Activated T-cell treated with anti-CD3 and anti-CD28 coated beads for 48 hours (primary cell): Measurements from ENCODE around the gene RARRES2.
"Not testable (repeated sequence)": the region's sequence is repeated elsewhere in the genome, so short reads cannot be mapped to it uniquely, and the experiment has no call there.

Experiments
- DNase-seq: peaks from one replicate; pipeline ENCODE4 v3.0.0-alpha.2; 2020; ENCODE audit warnings: low read depth

RARRES2 gene

GRCh38 chr7:150317748-150318444 is 23.5 kb downstream of the RARRES2 start:
- DNase-seq: no peak

DNA sequence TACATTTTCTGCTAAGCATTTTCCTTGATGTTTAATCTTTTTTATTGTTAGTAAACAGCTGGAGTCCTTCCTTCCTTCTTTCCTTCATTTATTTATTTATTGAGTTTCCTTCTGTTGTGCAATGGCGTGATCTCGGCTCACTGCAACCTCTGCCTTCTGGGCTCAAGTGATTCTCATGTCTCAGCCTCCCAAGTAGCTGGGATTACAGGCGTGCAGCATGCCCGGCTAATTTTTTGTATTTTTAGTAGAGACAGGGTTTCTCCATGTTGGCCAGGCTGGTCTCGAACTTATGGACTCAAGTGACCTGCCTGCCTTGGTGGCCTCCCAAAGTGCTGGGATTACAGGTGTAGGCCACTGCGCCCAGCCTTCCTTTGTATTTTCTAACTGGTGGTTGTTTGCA is 24.4 kb downstream of the RARRES2 start:
- not testable (repeated sequence) for DNase-seq

DNA sequence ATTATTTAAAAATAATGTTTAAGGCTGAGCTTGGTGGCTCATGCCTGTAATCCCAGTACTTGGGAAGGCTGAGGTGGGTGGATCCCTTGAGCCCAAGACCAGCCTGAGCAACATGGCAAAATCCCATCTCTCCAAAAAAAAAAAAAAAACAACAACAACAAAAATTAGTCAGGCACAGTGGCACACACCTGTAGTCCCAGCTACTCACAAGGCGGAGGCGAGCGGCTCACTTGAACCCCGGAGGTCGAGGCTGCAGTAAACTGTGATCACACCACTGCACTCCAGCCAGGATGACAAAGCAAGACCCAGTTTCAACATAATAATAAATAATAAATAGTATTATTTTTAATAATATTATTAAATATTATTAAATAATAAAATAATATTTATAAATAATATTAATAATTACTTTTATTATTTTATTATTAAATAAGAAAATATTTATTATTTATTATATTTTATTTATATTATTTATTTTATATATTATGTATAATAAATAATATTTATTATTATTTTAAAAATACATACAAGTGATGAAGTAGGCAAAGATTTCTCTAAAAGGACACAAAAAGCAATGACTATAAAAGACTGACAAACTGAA is 26.7 kb downstream of the RARRES2 start:
- no peak for DNase-seq

DNA sequence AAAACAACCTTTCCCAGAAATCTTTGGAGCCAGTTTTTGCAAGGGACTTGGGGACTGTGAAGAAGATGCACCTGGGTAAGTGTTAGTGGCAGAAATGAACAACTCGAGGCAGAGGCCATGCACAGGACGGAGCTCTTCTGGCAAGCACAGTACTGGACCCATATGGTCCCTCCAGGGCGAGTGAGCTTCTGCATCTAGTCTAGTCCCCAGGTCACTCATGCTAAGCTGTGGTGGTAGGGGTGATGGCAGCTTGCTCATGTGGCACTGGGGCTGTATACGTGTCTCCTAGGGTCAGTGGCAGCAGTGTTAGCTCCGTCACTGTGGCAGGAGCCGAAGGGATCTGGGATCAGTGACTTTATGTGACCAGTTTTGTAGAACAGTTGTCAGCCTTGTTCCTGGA is 27.6 kb downstream of the RARRES2 start:
- DNase-seq: no peak

DNA sequence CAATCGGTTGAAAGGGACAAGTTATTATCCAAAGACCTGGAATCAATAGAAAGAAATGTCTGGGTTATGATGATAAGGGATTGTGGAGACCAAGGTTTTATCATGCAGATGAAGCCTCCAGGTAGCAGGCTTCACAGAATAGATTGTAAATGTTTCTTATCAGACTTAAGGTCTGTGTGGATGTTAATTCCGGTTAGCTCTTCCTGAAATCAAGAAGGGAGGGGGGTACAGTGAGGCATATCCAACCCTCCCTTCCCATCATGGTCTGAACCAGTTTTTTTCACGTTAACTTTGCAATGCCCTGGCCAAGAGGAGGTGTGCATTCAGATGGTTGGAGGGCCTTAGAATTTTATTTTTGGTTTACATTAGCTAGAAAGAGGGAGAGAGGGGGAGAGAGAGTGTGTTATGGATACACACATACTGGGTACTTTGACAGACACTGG is 28.0 kb downstream of the RARRES2 start:
- DNase-seq: no peak

- DNase-seq: not testable (repeated sequence)
Measured at GRCh38 chr7:150312649-150313366, 28.6 kb downstream of the RARRES2 start.

- no peak for DNase-seq
Measured at GRCh38 chr7:150311711-150312110, 29.7 kb downstream of the RARRES2 start.

DNA sequence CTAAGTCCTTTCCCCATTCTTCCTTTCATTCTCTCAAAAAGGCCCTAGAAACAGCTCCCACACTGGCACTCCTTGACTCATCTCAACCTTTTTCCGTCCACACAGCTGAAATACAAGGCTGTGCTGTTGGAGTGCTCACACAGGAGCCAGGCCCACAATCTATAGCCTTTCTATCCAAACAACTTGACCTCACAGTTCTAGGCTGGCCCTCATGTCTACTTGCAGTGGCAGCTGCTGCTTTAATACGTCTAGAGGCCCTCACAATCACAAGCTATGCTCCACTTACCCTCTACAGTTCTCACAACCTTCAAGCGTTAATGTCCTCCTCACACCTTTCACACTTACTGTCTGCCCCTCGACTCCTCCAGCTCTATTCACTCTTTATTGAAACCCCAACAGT is 30.3 kb downstream of the RARRES2 start:
- DNase-seq: no peak

GRCh38 chr7:150308575-150308974 is 32.9 kb downstream of the RARRES2 start:
- no peak for DNase-seq

GRCh38 chr7:150307904-150308303 is 33.5 kb downstream of the RARRES2 start:
- DNase-seq: no peak

DNA sequence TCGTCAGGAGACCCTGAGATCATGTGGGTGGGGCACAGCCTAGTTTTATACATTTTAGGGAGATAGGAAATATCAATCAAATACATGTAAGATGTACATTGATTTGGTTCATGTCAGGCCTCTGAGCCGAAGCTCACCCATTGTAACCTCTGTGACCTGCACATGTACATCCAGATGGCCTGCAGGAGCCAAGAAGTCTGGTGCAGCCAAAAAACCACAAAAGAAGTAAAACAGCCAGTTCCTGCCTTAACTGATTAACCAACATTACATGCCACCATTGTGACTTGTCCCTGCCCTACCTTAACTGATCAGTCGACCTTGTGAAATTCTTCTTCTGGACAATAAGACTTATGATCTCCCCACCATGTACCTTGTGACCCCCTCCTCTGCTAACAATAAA is 34.3 kb downstream of the RARRES2 start:
- no peak for DNase-seq

- not testable (repeated sequence) for DNase-seq
Measured at GRCh38 chr7:150306377-150306776, 35.1 kb downstream of the RARRES2 start.

GRCh38 chr7:150305903-150306284 is 35.5 kb downstream of the RARRES2 start:
- DNase-seq: not testable (repeated sequence)

GRCh38 chr7:150305259-150305902 is 36.0 kb downstream of the RARRES2 start:
- DNase-seq: not testable (repeated sequence)

DNA sequence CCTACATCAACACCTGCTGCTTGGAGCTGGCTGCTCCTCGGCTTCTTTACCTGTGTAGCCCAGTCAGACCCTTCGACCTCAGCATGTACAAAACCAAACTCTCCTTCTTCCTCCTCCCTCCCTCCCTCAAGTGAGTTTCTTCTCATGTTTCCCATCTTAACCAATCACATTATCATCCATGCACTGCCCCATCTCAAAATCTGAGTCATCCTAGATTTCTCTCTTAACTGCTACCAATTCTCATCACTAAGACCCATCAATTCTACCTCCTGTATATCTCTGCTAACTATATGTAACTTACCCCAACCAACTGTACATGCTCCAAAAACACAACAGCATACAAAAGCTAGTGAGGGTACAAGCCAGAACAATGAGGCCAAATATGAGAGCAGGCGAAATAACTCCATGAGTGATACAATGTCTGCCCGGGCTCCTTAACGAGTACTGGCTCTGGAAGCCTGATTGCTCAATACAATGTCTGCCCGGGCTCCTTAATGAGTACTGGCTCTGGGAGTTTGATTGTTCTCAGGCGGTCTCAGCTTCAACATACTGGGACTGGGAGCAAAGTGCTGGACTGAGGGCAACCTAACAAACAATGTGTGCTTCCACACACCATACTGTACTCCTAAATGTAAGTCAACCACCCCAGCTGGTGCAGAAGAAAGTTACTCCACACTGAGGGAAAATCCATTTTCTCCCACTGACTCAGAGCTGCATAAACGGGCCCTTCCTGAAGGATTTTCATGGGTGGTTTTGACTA is 36.8 kb downstream of the RARRES2 start:
- not testable (repeated sequence) for DNase-seq

- DNase-seq: not testable (repeated sequence)
Measured at GRCh38 chr7:150302908-150303310, 38.5 kb downstream of the RARRES2 start.

DNA sequence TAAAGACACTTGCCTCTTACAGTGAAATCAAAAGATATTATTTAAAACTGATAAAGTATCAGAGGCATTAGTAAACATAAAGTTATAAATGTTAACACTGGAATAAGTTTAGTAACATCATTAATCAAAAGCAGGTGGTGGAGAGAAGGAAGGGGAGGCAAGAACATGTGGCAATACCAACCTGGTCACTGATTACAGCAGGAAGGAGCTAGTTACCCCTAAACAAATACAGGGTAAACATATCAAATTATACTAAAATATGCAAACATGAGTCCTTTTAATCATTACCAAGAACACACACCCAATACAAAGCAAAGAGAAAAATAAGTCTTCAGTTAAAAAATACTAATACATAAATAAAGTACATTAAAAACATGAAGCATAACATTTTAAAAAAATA is 43.5 kb downstream of the RARRES2 start:
- DNase-seq: not testable (repeated sequence)

GRCh38 chr7:150296802-150297201 is 44.6 kb downstream of the RARRES2 start:
- not testable (repeated sequence) for DNase-seq

DNA sequence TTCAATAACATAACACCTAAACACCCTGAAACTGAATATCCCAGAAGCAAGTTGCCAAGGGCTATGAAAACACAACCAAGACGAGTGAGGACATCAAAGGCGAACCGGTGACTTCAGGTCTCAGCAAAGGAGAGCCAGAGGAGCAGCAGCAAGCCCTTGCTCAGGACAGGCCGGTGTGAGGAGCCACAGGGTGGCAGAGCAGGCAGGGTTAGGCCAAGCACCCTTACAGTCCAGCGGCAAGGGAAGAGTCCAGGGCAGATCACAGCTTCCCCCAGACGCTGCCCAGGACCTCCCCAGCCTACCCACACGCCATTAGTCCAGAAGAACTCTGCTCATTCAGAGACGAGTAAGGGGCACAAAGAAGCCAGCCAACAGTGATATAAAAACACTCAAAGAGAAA is 45.8 kb downstream of the RARRES2 start:
- DNase-seq: not testable (repeated sequence)

- not testable (repeated sequence) for DNase-seq
Measured at GRCh38 chr7:150295027-150295426, 46.4 kb downstream of the RARRES2 start.

DNA sequence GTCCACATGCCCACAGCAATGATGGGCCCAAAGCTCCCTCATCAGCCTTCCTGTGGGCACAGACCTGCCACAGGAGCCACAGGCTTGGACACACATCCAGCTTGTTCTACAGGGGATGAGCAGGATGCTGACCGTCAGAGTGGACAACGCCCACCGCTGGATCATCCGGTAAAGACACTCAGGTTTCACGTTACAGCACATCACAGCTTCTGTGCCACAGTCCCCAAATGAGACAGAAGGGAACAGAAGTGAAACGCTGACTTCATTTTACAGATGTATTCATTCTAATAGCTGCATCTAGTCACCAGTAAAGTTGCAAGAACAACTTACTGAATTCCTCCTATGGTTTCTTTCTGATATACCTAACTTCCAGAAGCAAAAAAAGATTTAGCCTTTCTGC is 51.1 kb downstream of the RARRES2 start:
- DNase-seq: not testable (repeated sequence)

GRCh38 chr7:150288816-150289215 is 52.6 kb downstream of the RARRES2 start:
- not testable (repeated sequence) for DNase-seq
